Loucy (cell line): Measurements from ENCODE around the gene RXRA.

Source experiments
- EZH2phosphoT487 ChIP-seq: fragments of 200-600 bp; IDR thresholded peaks from 2 replicates; pipeline ENCODE4 v1.6.1; 2018; ENCODE audit warnings: antibody characterized with exemption, mild to moderate bottlenecking, moderate library complexity, borderline replicate concordance
- TF ChIP-seq, protein P1 (sequence below): fragments of 200-600 bp; sonication (generic); conservative IDR thresholded peaks from 2 replicates; pipeline ENCODE4 v1.5.1; 2014; ENCODE audit warnings: mild to moderate bottlenecking, antibody characterized with exemption, low read length

DNA sequence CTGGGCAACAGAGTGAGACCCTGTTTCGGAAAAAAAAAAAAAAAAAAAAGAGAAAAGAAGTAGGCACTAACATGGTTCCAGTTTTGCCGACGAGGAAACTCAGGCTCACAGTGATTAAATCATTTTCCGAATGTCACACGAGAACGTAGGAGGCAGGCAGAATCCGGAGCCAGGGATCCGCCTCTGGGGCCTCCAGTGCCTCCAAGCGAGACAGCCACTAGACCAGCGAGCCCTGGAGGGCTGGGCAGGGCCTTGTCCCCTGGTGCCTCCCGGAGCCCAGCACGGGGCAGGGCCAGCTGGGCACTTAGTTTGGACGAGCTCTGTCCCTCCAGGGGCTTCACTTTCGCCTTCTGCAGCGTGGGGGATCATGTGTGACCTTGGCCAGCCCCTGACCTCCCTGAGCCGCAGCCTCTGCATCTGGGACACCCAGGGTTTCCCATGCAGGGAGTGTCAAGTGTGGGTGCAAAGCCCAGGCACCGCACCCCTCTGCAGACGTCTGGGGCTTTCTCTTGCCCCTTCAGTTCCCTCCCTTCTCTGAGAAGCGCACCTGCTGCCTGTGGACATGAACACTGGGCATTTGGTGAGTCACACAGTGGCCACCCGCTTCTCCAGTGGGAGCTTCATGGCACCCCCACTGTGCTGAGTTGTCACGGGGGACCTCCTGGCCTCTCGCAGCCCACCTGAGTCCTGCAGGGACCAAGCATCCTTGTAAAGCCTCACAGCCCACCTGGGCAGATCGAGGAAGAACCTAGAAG, 80.3 kb downstream of the RXRA start:
- TF ChIP-seq, protein P1, sequence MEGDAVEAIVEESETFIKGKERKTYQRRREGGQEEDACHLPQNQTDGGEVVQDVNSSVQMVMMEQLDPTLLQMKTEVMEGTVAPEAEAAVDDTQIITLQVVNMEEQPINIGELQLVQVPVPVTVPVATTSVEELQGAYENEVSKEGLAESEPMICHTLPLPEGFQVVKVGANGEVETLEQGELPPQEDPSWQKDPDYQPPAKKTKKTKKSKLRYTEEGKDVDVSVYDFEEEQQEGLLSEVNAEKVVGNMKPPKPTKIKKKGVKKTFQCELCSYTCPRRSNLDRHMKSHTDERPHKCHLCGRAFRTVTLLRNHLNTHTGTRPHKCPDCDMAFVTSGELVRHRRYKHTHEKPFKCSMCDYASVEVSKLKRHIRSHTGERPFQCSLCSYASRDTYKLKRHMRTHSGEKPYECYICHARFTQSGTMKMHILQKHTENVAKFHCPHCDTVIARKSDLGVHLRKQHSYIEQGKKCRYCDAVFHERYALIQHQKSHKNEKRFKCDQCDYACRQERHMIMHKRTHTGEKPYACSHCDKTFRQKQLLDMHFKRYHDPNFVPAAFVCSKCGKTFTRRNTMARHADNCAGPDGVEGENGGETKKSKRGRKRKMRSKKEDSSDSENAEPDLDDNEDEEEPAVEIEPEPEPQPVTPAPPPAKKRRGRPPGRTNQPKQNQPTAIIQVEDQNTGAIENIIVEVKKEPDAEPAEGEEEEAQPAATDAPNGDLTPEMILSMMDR = no peak
- TF ChIP-seq EZH2phosphoT487 = no peak
